ENCODE measurements around the gene BCOR. TPM values are rescaled to one million over a fixed set of nuclear protein-coding genes. Genes with fewer than 3 reads are reported as not detected.

Gene BCOR
- total RNA-seq, 1 experiment from 2014 or later: 134 TPM

DNA sequence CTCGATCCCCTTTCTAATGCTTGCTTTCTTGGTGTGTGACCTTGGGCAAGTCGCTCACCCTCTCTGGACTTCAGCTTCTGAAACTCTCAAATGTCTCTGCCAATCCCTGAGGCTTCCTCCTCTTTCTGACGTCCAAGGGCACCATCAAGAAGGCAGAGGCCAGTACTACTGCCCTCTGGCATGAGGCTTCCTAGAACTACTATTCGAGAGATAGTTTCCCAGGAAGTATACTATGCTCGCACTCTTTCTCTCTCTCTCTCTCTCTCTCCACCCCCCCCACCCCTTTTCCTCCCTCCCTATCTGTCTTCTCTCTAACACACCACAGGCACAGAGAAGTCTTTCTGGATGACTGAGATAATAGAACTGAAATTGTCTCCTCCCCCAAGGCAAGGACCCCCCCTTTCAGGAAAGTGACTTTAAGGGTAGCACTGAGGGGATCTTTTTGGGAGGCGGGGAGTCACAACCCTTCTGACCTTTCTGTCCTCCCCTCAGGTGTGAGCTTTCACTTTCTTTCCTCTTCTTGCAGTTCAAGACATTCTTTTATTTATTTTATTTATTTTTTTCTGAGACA lies 20.0 kb upstream of the BCOR start:
- no peak for DNase-seq
- no peak overlapping the region for H2BK120ac ChIP-seq (ENCODE audit: low read depth, low read length, poor library complexity, severe bottlenecking)
- no peak overlapping the region for H2BK5ac ChIP-seq (ENCODE audit: insufficient read length, low read length)
- H3K9ac ChIP-seq (ENCODE audit: extremely low read depth, insufficient read length, low read length): no peak overlapping the region
- H3K23me2 ChIP-seq (ENCODE audit: insufficient read length, low read depth, low read length, poor library complexity, severe bottlenecking): no peaks in the 10 kb centered on the region
- no peak overlapping the region for H3K4me2 ChIP-seq (ENCODE audit: insufficient read depth, insufficient read length, low read length)
- no peaks in the 10 kb centered on the region for H3K9me3 ChIP-seq (ENCODE audit: control insufficient read depth, low read depth, low read length)
- no peaks in the 10 kb centered on the region for H3K79me1 ChIP-seq (ENCODE audit: insufficient read depth, low read depth, low read length, poor library complexity, severe bottlenecking)
- H3K4ac ChIP-seq (ENCODE audit: low read depth, low read length): no peak overlapping the region
- H3T11ph ChIP-seq (ENCODE audit: low read length): no peak overlapping the region
- H3K18ac ChIP-seq (ENCODE audit: insufficient read length, low read depth, low read length): no peak overlapping the region
- Mint-ChIP-seq H3K4me3 (no peak overlapping the region), H3K36me3 (ENCODE audit: insufficient read depth in 1 of 3, low read depth in 3 of 3) (peaks cover 0 to 16% (median 5%) of the 10 kb centered on the region in 3 experiments; a peak in 4 of 7 replicates), H3K4me1 (peaks cover 26 to 34% of the 10 kb centered on the region in 2 experiments), H3K9me3 (peaks cover 59 to 68% of the 10 kb centered on the region in 2 experiments), H3K27me3 (ENCODE audit: low read depth) (peaks cover 56% of the 10 kb centered on the region), H3K27ac (no peak overlapping the region)
- H4K91ac ChIP-seq (ENCODE audit: insufficient read length, low read depth, low read length): no peak overlapping the region
- H3K23ac ChIP-seq (ENCODE audit: insufficient read length, low read depth, low read length): no peak overlapping the region
- no peak overlapping the region for H2BK15ac ChIP-seq (ENCODE audit: low read depth, low read length)
- H2AK5ac ChIP-seq (ENCODE audit: insufficient read length, low read length): no peak overlapping the region
- H3K4me1 ChIP-seq (ENCODE audit: insufficient read depth, low read length): peaks cover 4% of the 10 kb centered on the region; the same call in 1 of the 2 replicates
- H3K27ac ChIP-seq (ENCODE audit: insufficient read length, low read depth, low read length): no peak overlapping the region
- peaks cover 4% of the 10 kb centered on the region; the same call in 1 of the 2 replicates for H3K27me3 ChIP-seq (ENCODE audit: insufficient read depth, low read length)
- TF ChIP-seq, protein P1, sequence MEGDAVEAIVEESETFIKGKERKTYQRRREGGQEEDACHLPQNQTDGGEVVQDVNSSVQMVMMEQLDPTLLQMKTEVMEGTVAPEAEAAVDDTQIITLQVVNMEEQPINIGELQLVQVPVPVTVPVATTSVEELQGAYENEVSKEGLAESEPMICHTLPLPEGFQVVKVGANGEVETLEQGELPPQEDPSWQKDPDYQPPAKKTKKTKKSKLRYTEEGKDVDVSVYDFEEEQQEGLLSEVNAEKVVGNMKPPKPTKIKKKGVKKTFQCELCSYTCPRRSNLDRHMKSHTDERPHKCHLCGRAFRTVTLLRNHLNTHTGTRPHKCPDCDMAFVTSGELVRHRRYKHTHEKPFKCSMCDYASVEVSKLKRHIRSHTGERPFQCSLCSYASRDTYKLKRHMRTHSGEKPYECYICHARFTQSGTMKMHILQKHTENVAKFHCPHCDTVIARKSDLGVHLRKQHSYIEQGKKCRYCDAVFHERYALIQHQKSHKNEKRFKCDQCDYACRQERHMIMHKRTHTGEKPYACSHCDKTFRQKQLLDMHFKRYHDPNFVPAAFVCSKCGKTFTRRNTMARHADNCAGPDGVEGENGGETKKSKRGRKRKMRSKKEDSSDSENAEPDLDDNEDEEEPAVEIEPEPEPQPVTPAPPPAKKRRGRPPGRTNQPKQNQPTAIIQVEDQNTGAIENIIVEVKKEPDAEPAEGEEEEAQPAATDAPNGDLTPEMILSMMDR (conservative IDR thresholded peaks at IDR 0.05): no peak
- H3K79me2 ChIP-seq (ENCODE audit: insufficient read depth, low read length): no peaks in the 10 kb centered on the region
- no peak overlapping the region for H2AFZ ChIP-seq (ENCODE audit: low read length)
- no peak overlapping the region for H4K8ac ChIP-seq (replicated peaks; ENCODE audit: insufficient read length, low read depth, low read length)
- H3K14ac ChIP-seq (ENCODE audit: insufficient read depth, low read length): no peak overlapping the region
- H4K20me1 ChIP-seq (ENCODE audit: control insufficient read depth, insufficient read depth, insufficient read length): no peaks in the 10 kb centered on the region
- no peak overlapping the region for H2BK20ac ChIP-seq (ENCODE audit: low read depth, low read length, poor library complexity, severe bottlenecking)
- H2BK12ac ChIP-seq (ENCODE audit: insufficient read length, low read depth, low read length): no peak overlapping the region
- WGBS (ENCODE audit: extremely low coverage, insufficient read length, low lambda C conversion rate): no CpG with 5 or more reads among the region's 6 CpGs
- no peak overlapping the region for H4K5ac ChIP-seq (ENCODE audit: insufficient read length, low read depth, low read length)
- H3K56ac ChIP-seq (ENCODE audit: insufficient read length, low read depth, low read length): no peak overlapping the region

Measured in H9 (cell line).